Gastroesophageal sphincter (tissue), 4 donors: ENCODE results near the gene ACKR3. TPM values are rescaled to one million over a fixed set of nuclear protein-coding genes. Genes with fewer than 3 reads are reported as not detected.

Experiments
- ATAC-seq: fragments of 150-250 bp; one replicate; pipeline ENCODE4 v1.9.1; 2016; ENCODE audit warnings: mild to moderate bottlenecking, moderate library complexity
- H3K27ac ChIP-seq, 4 donors: fragments of 200-600 bp; sonication (generic) in 3 of 4; 1 replicate in 3 of 4; 2 replicates in 1 of 4; pipeline ENCODE4 v1.5.1; 2016 to 2019
- H3K27me3 ChIP-seq: fragments of 200-600 bp; sonication (generic); one replicate; pipeline ENCODE4 v1.5.1; 2019
- H3K36me3 ChIP-seq, 2 donors: fragments of 200-600 bp; sonication (generic); one replicate each; pipeline ENCODE4 v1.5.1; 2019; ENCODE audit warnings: control low read depth in 1 of 2
- H3K4me1 ChIP-seq, 3 donors: fragments of 200-600 bp; sonication (generic); 1 replicate in 2 of 3; 2 replicates in 1 of 3; pipeline ENCODE4 v1.5.1; 2016 to 2019; ENCODE audit warnings: control low read depth in 2 of 3
- H3K4me3 ChIP-seq, 2 donors: fragments of 200-600 bp; sonication (generic); one replicate each; pipeline ENCODE4 v1.5.1; 2019; ENCODE audit warnings: mild to moderate bottlenecking in 1 of 2, moderate library complexity in 1 of 2
- H3K9me3 ChIP-seq, 3 donors: fragments of 200-600 bp; sonication (generic); one replicate each; pipeline ENCODE4 v1.5.1; 2017 to 2019; ENCODE audit warnings: control low read depth in 2 of 3
- EP300 ChIP-seq: sonication (generic); formaldehyde crosslinking; IDR thresholded peaks from one replicate; pipeline ENCODE4 v1.6.1; 2017; ENCODE audit warnings: antibody characterized with exemption, mild to moderate bottlenecking
- POLR2A ChIP-seq, 2 donors: fragments of 450-650 bp; IDR thresholded peaks; one replicate each; pipeline ENCODE4 v1.6.1; 2017; ENCODE audit warnings: antibody characterized with exemption in 2 of 2, mild to moderate bottlenecking in 2 of 2, moderate library complexity in 1 of 2
- POLR2AphosphoS5 ChIP-seq: sonication (generic); formaldehyde crosslinking; IDR thresholded peaks from one replicate; pipeline ENCODE4 v1.6.1; 2017; ENCODE audit warnings: antibody characterized with exemption
- WGBS, 2 donors: methylation state at CpG; one replicate each; pipeline ENCODE4 v1.1.5; 2018; ENCODE audit warnings: low coverage in 1 of 2; 5-methylcytosine and 5-hydroxymethylcytosine counted together
- total RNA-seq, 4 donors: library from RNA; depleted of rRNA; stranded (reverse); fragments of >200 nt; gene quantifications; one replicate each; pipeline ENCODE4 v1.1.0, GENCODE V29; 2016
- TF ChIP-seq, protein P1 (sequence below), 4 experiments: fragments of 200-600 bp in 2 of 4; fragments of 450-650 bp in 2 of 4; sonication (generic) in 1 of 4; IDR thresholded peaks; one replicate each; pipeline ENCODE4 v1.5.1; 2017 to 2019; ENCODE audit warnings: antibody characterized with exemption in 4 of 4, mild to moderate bottlenecking in 2 of 4, moderate library complexity in 2 of 4

Gene ACKR3
- total RNA-seq, 4 donors from 2014 or later: 21.0 to 68.5 (median 42.5) TPM

DNA sequence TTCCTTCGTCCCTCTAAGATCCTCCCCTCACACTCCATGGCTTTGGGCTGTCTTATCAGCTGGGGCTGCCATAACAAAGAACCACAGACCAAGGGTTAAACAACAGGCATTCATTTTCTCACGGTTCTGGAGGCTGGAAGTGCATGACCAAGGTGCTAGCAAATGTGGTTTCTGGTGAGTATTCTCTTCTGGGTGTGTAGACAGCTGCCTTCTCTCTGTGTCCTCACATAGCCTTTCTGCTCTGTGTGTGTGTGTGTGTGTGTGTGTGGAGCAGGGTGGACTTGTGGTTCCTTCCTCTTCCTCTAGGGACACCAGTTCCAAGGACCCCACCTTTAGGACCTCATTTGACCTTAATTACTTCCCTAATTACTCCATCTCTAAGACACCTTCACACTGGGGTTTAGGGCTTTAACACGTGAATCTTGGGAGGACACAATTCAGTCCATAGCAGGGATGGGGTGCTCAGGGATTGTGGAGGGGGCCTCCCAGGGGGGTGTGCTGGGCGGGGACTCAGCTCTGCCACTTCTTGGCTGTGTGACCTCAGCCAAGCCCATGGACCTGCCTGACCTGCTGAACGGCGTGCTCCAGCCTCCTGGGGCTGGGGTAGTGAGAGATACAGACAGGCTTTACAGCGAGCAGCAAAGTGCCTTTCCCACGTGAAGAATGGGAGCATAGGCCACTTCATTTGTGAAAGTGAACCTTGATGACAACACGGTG lies 38.0 kb downstream of the ACKR3 start:
- WGBS, 2 donors: 20 to 72% methylated on average over 1 to 5 of the region's 9 CpGs
- ATAC-seq: no peak
- Histone ChIP-seq H3K4me3 (no peak overlapping the region), H3K27ac (no peak overlapping the region), H3K4me1 (no peaks in the 10 kb centered on the region), H3K27me3 (no peaks in the 10 kb centered on the region), H3K9me3 (no peaks in the 10 kb centered on the region), H3K36me3 (no peaks in the 10 kb centered on the region)
- TF ChIP-seq POLR2AphosphoS5 (no peak), POLR2A (IDR thresholded peaks at IDR 0.05) (no peak), EP300 (no peak)
- TF ChIP-seq, protein P1, sequence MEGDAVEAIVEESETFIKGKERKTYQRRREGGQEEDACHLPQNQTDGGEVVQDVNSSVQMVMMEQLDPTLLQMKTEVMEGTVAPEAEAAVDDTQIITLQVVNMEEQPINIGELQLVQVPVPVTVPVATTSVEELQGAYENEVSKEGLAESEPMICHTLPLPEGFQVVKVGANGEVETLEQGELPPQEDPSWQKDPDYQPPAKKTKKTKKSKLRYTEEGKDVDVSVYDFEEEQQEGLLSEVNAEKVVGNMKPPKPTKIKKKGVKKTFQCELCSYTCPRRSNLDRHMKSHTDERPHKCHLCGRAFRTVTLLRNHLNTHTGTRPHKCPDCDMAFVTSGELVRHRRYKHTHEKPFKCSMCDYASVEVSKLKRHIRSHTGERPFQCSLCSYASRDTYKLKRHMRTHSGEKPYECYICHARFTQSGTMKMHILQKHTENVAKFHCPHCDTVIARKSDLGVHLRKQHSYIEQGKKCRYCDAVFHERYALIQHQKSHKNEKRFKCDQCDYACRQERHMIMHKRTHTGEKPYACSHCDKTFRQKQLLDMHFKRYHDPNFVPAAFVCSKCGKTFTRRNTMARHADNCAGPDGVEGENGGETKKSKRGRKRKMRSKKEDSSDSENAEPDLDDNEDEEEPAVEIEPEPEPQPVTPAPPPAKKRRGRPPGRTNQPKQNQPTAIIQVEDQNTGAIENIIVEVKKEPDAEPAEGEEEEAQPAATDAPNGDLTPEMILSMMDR (IDR thresholded peaks at IDR 0.05): no peak

DNA sequence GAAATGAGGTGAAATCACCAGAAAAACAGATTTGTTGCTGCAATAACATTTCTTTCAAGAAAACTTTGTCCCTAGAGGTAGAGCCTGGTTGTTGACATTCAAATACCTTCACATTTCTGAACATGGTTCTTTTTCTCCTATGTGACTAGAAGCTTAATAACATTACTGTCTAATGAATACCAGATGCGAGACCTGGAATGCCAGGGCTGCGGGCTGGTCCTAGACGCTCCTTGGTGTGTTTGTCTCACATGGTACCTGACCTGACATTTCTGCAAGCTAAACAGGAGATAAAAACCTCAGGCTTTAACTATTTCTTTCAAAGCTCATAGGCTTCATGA lies 38.5 kb downstream of the ACKR3 start:
- Histone ChIP-seq H3K4me1 (no peaks in the 10 kb centered on the region), H3K9me3 (no peaks in the 10 kb centered on the region), H3K4me3 (no peak overlapping the region), H3K27ac (no peak overlapping the region), H3K36me3 (no peaks in the 10 kb centered on the region), H3K27me3 (no peaks in the 10 kb centered on the region)
- 89 to 94% methylated on average over 3 of the region's 3 CpGs for WGBS, 2 donors
- TF ChIP-seq EP300 (no peak), POLR2AphosphoS5 (no peak), POLR2A (IDR thresholded peaks at IDR 0.05) (no peak)
- TF ChIP-seq, protein P1 (IDR thresholded peaks at IDR 0.05): no peak
- no peak for ATAC-seq

GRCh38 chr2:236608710-236609109 lies 39.1 kb downstream of the ACKR3 start:
- Histone ChIP-seq H3K4me3 (no peak overlapping the region), H3K36me3 (no peaks in the 10 kb centered on the region), H3K27me3 (no peaks in the 10 kb centered on the region), H3K4me1 (no peaks in the 10 kb centered on the region), H3K27ac (no peak overlapping the region), H3K9me3 (no peaks in the 10 kb centered on the region)
- no peak for ATAC-seq
- TF ChIP-seq, protein P1 (IDR thresholded peaks at IDR 0.05): no peak
- TF ChIP-seq EP300 (no peak), POLR2AphosphoS5 (no peak), POLR2A (IDR thresholded peaks at IDR 0.05) (no peak)
- 93 to 100% methylated on average over 2 of the region's 3 CpGs for WGBS, 2 donors

DNA sequence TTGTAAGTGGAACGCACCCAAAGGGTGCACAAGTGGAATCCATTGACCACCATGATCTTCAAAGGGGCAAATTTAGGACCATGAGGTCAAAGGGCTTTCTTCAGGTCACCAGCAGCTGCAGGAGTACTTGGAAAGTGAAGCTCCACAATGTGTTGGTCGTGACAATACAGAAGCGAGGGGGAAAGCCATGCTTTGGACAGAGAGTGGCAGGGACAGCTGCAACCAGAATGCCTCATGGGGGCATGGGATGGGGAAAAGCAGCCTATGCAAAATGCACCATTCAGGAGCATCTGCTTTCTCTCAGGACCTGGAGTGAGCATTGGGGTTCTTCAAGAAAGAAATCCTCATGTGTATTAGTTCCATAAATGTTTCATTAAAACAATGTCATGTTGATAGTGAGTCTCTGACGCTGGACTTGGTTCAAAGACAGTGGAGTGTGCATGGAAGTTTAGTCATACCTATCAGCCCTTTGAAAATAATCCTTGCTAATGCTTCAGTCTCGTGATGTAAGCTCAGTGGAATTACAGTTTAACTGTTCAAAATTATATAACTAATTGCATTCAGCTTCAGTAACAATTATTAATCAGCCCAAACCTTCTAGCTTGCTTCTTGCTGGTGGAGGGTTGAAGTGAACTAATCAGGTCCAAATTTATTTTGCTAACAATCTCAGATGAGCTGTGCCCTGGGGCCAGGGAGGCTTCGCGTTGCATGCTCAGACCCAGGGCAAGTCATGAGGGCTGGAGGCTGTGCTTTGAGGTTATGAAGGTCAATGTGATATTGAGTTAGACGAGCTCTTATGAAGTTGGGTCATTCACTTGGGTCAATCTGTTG lies 41.6 kb downstream of the ACKR3 start:
- Histone ChIP-seq H3K4me1 (no peaks in the 10 kb centered on the region), H3K27ac (no peak overlapping the region), H3K27me3 (peaks cover 4% of the 10 kb centered on the region), H3K4me3 (no peak overlapping the region), H3K9me3 (no peaks in the 10 kb centered on the region), H3K36me3 (no peaks in the 10 kb centered on the region)
- TF ChIP-seq POLR2AphosphoS5: no peak
- TF ChIP-seq EP300: no peak
- no peak for TF ChIP-seq POLR2A (IDR thresholded peaks at IDR 0.05)
- TF ChIP-seq, protein P1 (IDR thresholded peaks at IDR 0.05): no peak
- 56 to 82% methylated on average over 4 to 8 of the region's 8 CpGs for whole genome bisulfite sequencing, 2 donors
- no peak for ATAC-seq
